Keratinocyte (primary cell): ENCODE data around the gene LDHB. TPM values are rescaled to one million over a fixed set of nuclear protein-coding genes. Genes with fewer than 3 reads are reported as not detected.

Experiments
- DNase-seq: peaks from one replicate; pipeline ENCODE4 v3.0.0-alpha.2; 2011; ENCODE audit warnings: low read depth, missing footprints, low spot score
- FAIRE-seq: peaks from 2 replicates; lab custom pipeline; 2011; peaks lifted over from hg19 to GRCh38; lab: Jason Lieb, UNC
- H2AFZ ChIP-seq: 2 replicates; pipeline ENCODE4 v1.6.0; 2012; ENCODE audit warnings: low read length, control low read depth, inconsistent platforms; ENCODE audit not compliant: control insufficient read depth
- H3K27ac ChIP-seq: 2 replicates; pipeline ENCODE4 v1.5.1; 2011; ENCODE audit warnings: low read length; ENCODE audit not compliant: control insufficient read depth, insufficient read depth
- H3K27me3 ChIP-seq: 3 replicates; pipeline ENCODE4 v1.6.0; 2011; ENCODE audit warnings: low read length; ENCODE audit not compliant: control insufficient read depth, insufficient read depth; ENCODE audit errors: extremely low read depth
- H3K36me3 ChIP-seq, 2 experiments: 2 replicates in 1 of 2; 3 replicates in 1 of 2; pipeline ENCODE4 v1.5.1; 2011; ENCODE audit warnings: low read length in 2 of 2, mild to moderate bottlenecking in 1 of 2; ENCODE audit not compliant: control insufficient read depth in 2 of 2, insufficient read depth in 2 of 2; ENCODE audit errors: extremely low read depth in 1 of 2
- H3K4me1 ChIP-seq: 3 replicates; pipeline ENCODE4 v1.5.1; 2011; ENCODE audit warnings: low read length; ENCODE audit not compliant: control insufficient read depth, insufficient read depth; ENCODE audit errors: extremely low read depth
- H3K4me2 ChIP-seq: 3 replicates; pipeline ENCODE4 v1.6.0; 2011; ENCODE audit warnings: low read depth, low read length; ENCODE audit not compliant: control insufficient read depth, insufficient read depth; ENCODE audit errors: extremely low read depth
- H3K4me3 ChIP-seq, 3 experiments: fragments of 200-600 bp in 1 of 3; sonication (generic) in 1 of 3; 2 replicates in 2 of 3; 3 replicates in 1 of 3; pipeline ENCODE4 v1.5.1; 2011 to 2016; ENCODE audit warnings: low read length in 3 of 3, mild to moderate bottlenecking in 3 of 3, control low read depth in 2 of 3, inconsistent platforms in 1 of 3, low read depth in 1 of 3, mixed read lengths in 1 of 3, mixed run types in 1 of 3, moderate library complexity in 1 of 3; ENCODE audit not compliant: control insufficient read depth in 2 of 3, insufficient read depth in 2 of 3; ENCODE audit errors: extremely low read depth in 1 of 3
- H3K79me2 ChIP-seq: 2 replicates; pipeline ENCODE4 v1.6.0; 2012; ENCODE audit warnings: low read length; ENCODE audit not compliant: control insufficient read depth, insufficient read depth
- H3K9ac ChIP-seq: 3 replicates; pipeline ENCODE4 v1.6.0; 2011; ENCODE audit warnings: low read length; ENCODE audit not compliant: control insufficient read depth, insufficient read depth; ENCODE audit errors: extremely low read depth
- H3K9me1 ChIP-seq: 3 replicates; pipeline ENCODE4 v1.6.0; 2011; ENCODE audit warnings: low read length; ENCODE audit not compliant: control insufficient read depth, insufficient read depth; ENCODE audit errors: extremely low read depth
- H3K9me3 ChIP-seq: 2 replicates; pipeline ENCODE4 v1.5.1; 2012; ENCODE audit warnings: low read depth, low read length; ENCODE audit not compliant: control insufficient read depth
- H4K20me1 ChIP-seq: 3 replicates; pipeline ENCODE4 v1.6.0; 2011; ENCODE audit warnings: low read length; ENCODE audit not compliant: control insufficient read depth, insufficient read depth; ENCODE audit errors: extremely low read depth
- EZH2 ChIP-seq: IDR thresholded peaks from one replicate; pipeline ENCODE4 v1.6.1; 2012; ENCODE audit warnings: inconsistent platforms, mild to moderate bottlenecking, low read length, moderate library complexity
- dilution Hi-C: fragments of 300-500 bp; cut with MboI; formaldehyde crosslinking; loops from one replicate; pipeline ENCODE4 v1.7.0; 2020; ENCODE audit warnings: low sequenced_read_pairs; ENCODE audit not compliant: extremely low pct_ligation_motif_present
- polyA plus RNA-seq, 5 experiments: library from polyadenylated mRNA; depleted of rRNA in 3 of 5; stranded (reverse) in 3 of 5; stranded (forward) in 1 of 5; unstranded in 1 of 5; fragments of >200 nt; gene quantifications; 1 replicate in 1 of 5; 2 replicates in 3 of 5; 3 replicates in 1 of 5; pipeline versions ENCODE4 v1.2.1 to v1.2.3, GENCODE V29; 2011 to 2012; ENCODE audit warnings: missing spikeins in 2 of 5, low read depth in 1 of 5, low replicate concordance in 1 of 5
- TF ChIP-seq, protein P1 (sequence below), 3 experiments: IDR thresholded peaks in 1 of 3; conservative IDR thresholded peaks in 1 of 3; optimal IDR thresholded peaks in 1 of 3; 2 replicates in 2 of 3; 3 replicates in 1 of 3; pipeline versions ENCODE3 to v1.5.1; 2011; ENCODE audit warnings: low read length in 3 of 3, mild to moderate bottlenecking in 3 of 3, moderate library complexity in 2 of 3, control low read depth in 1 of 3, inconsistent platforms in 1 of 3; ENCODE audit not compliant: insufficient read depth in 2 of 3; ENCODE audit errors: extremely low read depth in 1 of 3

The LDHB gene
- polyA plus RNA-seq, 1 donor (not counting 4 experiments of a cell fraction or from before 2014, with no cell fraction given) = 1,063 TPM

DNA sequence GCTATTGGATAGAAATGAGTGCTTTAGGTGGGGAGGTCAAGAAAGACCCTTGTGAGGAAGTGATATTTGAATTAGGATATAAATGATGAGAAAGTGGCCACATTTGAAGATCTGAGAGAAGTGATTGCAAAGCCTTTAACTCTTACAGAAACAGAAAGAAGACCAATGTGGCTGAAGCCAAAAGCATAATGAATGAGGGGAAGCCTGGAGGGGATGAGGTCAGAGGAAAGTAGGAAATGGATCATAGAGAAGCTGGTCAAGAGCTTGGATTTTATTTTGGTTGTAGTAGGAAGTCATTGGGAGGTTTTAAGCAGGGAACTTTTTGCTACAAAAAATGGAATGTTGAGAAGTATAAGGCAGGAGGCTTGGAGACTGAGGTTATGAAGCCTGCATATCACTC is 49.4 kb downstream of the LDHB start:
- Histone ChIP-seq H3K79me2 (no peaks in the 10 kb centered on the region), H4K20me1 (no peaks in the 10 kb centered on the region), H3K27me3 (peaks cover 3% of the 10 kb centered on the region), H3K4me2 (no peak overlapping the region), H3K36me3 (no peaks in the 10 kb centered on the region), H3K4me3 (no peak overlapping the region), H3K27ac (no peak overlapping the region), H2AFZ (no peak overlapping the region), H3K9ac (no peak overlapping the region), H3K4me1 (no peaks in the 10 kb centered on the region), H3K9me3 (no peaks in the 10 kb centered on the region), H3K9me1 (no peaks in the 10 kb centered on the region)
- DNase-seq (no peak), FAIRE-seq (no peak)
- dilution Hi-C loops = no loop called here
- TF ChIP-seq EZH2 = no peak
- TF ChIP-seq, protein P1, sequence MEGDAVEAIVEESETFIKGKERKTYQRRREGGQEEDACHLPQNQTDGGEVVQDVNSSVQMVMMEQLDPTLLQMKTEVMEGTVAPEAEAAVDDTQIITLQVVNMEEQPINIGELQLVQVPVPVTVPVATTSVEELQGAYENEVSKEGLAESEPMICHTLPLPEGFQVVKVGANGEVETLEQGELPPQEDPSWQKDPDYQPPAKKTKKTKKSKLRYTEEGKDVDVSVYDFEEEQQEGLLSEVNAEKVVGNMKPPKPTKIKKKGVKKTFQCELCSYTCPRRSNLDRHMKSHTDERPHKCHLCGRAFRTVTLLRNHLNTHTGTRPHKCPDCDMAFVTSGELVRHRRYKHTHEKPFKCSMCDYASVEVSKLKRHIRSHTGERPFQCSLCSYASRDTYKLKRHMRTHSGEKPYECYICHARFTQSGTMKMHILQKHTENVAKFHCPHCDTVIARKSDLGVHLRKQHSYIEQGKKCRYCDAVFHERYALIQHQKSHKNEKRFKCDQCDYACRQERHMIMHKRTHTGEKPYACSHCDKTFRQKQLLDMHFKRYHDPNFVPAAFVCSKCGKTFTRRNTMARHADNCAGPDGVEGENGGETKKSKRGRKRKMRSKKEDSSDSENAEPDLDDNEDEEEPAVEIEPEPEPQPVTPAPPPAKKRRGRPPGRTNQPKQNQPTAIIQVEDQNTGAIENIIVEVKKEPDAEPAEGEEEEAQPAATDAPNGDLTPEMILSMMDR (optimal IDR thresholded peaks at IDR 0.05 in 1 of 3, IDR thresholded peaks at IDR 0.05 in 1 of 3, conservative IDR thresholded peaks at IDR 0.05 in 1 of 3; ENCODE audit: extremely low read depth in 1 of 3, insufficient read depth in 2 of 3, low read length in 3 of 3) = no peak

DNA sequence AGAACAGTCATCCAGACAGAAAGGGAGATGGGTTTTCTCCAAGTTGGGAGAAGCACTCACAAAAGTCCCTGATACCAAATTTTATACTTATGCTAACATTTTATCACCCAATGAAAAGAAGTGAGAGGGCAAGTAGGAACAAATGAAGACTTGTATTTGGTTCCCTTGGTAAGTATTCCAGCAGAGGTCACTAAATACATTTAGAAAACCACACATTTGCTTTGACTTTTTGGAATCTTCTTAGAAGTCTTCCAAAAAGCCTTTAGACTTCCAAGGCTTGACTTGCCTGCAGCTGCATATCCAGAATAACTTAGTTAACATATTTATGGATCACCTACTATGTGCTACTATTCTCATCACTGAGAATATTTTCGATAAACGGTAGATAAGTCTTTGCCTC is 49.9 kb downstream of the LDHB start:
- Histone ChIP-seq H3K9me3 (no peaks in the 10 kb centered on the region), H2AFZ (no peak overlapping the region), H3K27ac (no peak overlapping the region), H3K36me3 (no peaks in the 10 kb centered on the region), H3K79me2 (no peaks in the 10 kb centered on the region), H3K9me1 (no peaks in the 10 kb centered on the region), H3K9ac (no peak overlapping the region), H3K27me3 (peaks cover 3% of the 10 kb centered on the region), H4K20me1 (no peaks in the 10 kb centered on the region), H3K4me2 (no peak overlapping the region), H3K4me1 (no peaks in the 10 kb centered on the region), H3K4me3 (no peak overlapping the region)
- no peak for TF ChIP-seq EZH2
- TF ChIP-seq, protein P1 (optimal IDR thresholded peaks at IDR 0.05 in 1 of 3, IDR thresholded peaks at IDR 0.05 in 1 of 3, conservative IDR thresholded peaks at IDR 0.05 in 1 of 3; ENCODE audit: extremely low read depth in 1 of 3, insufficient read depth in 2 of 3, low read length in 3 of 3) = peak in 1 of 3 experiments; percentile 21
- dilution Hi-C loops = no loop called here
- no peak for FAIRE-seq
- no peak for DNase-seq
